Measurements from ENCODE around the gene TMEM114. TPM values are rescaled to one million over a fixed set of nuclear protein-coding genes. Genes with fewer than 3 reads are reported as not detected.
A peak's percentile ranks its signal among the peaks of the same experiment; 100 is the strongest.
"Not testable (repeated sequence)": the region's sequence is repeated elsewhere in the genome, so short reads cannot be mapped to it uniquely, and the experiment has no call there.

Gene TMEM114
- total RNA-seq, 1 donor: not detected

DNA sequence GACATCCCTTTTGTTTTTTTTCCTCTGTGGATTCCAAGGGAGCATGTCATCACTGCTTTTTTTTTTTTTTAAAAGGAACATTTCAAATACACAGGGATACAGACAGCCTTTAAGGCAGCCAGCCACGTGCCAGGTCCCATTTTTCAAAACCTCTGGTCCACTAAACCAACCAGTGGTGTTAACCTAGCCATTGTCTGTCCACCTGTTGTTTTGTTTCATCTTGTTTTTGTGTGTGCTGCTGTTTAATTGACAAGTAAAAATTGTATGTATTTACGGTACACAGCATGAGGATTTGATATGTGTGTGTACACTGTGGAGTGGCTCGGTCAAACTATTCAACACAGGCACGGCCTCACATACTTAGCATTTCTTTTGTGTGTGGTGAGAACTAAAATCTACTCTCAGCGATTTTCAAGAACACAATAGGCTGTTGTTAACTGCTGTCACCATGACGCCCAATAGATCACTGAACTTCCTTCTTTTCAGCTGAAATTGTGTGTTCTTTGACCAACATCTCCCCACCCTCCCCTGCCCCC lies 19.2 kb downstream of the TMEM114 start:
- peak; percentile 52 for DNase-seq (ENCODE audit: low read depth)
- TF ChIP-seq CTCF (IDR thresholded peaks at IDR 0.05; ENCODE audit: insufficient read depth, low read length): no peak
- H3K4me3 ChIP-seq (ENCODE audit: low read depth, low read length): no peak overlapping the region

GRCh38 chr16:8570393-8570792 lies 19.9 kb downstream of the TMEM114 start:
- DNase-seq (ENCODE audit: low read depth): not testable (repeated sequence)

DNA sequence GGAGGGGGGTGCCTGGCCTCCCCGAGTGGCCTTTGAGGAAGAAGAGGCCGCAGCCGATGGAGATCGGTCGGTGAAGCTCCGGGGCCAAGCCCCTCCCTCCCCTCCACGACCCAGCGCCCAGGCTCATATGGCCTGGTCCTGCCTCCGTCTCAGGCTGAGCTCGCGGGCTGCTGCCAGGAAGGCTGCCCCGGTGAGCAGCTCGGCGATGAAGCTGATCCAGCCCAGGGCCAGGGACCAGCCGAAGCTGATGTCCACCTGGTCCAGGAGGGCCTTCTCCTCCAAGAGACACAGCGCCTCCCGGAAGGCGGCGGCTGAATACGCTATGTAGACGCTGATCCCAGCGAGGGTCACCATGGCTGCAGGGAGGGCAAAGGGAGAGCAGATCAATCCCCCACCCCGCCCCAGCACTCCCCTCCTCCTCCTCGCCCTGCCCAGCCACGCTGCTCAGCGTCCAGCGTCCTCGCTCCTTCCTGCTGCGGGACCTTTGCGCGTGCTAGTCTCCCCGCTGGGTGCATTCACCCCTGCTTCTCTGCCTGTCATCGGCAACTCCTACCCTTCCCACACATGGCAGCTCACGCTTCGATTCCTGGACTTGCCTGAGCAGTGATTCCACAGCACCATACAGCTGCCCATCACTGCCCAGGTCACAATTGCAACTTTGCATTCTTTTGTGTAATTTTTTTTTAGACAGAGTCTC lies 20.5 kb downstream of the TMEM114 start:
- DNase-seq (ENCODE audit: low read depth): no peak
- no peak for TF ChIP-seq CTCF (IDR thresholded peaks at IDR 0.05; ENCODE audit: insufficient read depth, low read length)
- H3K4me3 ChIP-seq (ENCODE audit: low read depth, low read length): no peak overlapping the region

More at GRCh38 chr16:8570393-8570792, 19.9 kb downstream of the TMEM114 start:
- not testable (repeated sequence) for H3K4me3 ChIP-seq (ENCODE audit: low read depth, low read length)

DNA sequence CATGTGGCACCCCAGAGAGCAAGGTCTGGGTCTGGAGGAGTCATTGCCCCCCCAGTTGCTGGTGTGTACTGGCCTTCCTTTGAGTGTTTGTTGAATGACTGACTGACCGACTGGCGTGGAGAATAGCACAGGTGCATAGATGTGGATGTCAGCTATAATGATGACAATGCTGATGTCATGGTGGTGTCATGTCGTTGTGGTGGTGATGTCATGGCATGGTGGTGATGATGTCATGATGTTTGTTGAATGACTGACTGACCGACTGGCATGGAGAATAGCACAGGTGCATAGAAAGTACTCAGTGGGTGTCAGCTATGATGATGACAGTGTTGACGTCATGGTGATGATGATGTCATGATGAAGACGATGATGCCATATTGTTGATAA lies 22.1 kb downstream of the TMEM114 start:
- H3K4me3 ChIP-seq (ENCODE audit: low read depth, low read length): no peak overlapping the region
- TF ChIP-seq CTCF (IDR thresholded peaks at IDR 0.05; ENCODE audit: insufficient read depth, low read length): no peak
- DNase-seq (ENCODE audit: low read depth): peak; percentile 8

GRCh38 chr16:8567355-8568230 lies 22.7 kb downstream of the TMEM114 start:
- H3K4me3 ChIP-seq (ENCODE audit: low read depth, low read length): no peak overlapping the region
- peak; percentile 92 for DNase-seq (ENCODE audit: low read depth)
- peak; percentile 93 for TF ChIP-seq CTCF (IDR thresholded peaks at IDR 0.05; ENCODE audit: insufficient read depth, low read length)

- H3K4me3 ChIP-seq (ENCODE audit: low read depth, low read length): no peak overlapping the region
- no peak for TF ChIP-seq CTCF (IDR thresholded peaks at IDR 0.05; ENCODE audit: insufficient read depth, low read length)
- DNase-seq (ENCODE audit: low read depth): no peak
Observed at GRCh38 chr16:8565498-8565897, 24.8 kb downstream of the TMEM114 start.

GRCh38 chr16:8564934-8565345 lies 25.4 kb downstream of the TMEM114 start:
- no peak for TF ChIP-seq CTCF (IDR thresholded peaks at IDR 0.05; ENCODE audit: insufficient read depth, low read length)
- no peak overlapping the region for H3K4me3 ChIP-seq (ENCODE audit: low read depth, low read length)
- DNase-seq (ENCODE audit: low read depth): no peak

- DNase-seq (ENCODE audit: low read depth); H3K4me3 ChIP-seq (ENCODE audit: low read depth, low read length): not testable (repeated sequence)
Observed at GRCh38 chr16:8563944-8564540, 26.3 kb downstream of the TMEM114 start.

Data from fibroblast of the aortic adventitia (primary cell).